IPS DF 19.7 (cell line): ENCODE results near the gene OPA1.

Experiments used
- DNase-seq: peaks from one replicate; pipeline ENCODE4 v3.0.0-alpha.2; 2013; ENCODE audit warnings: low read depth, low spot score

The OPA1 gene

DNA sequence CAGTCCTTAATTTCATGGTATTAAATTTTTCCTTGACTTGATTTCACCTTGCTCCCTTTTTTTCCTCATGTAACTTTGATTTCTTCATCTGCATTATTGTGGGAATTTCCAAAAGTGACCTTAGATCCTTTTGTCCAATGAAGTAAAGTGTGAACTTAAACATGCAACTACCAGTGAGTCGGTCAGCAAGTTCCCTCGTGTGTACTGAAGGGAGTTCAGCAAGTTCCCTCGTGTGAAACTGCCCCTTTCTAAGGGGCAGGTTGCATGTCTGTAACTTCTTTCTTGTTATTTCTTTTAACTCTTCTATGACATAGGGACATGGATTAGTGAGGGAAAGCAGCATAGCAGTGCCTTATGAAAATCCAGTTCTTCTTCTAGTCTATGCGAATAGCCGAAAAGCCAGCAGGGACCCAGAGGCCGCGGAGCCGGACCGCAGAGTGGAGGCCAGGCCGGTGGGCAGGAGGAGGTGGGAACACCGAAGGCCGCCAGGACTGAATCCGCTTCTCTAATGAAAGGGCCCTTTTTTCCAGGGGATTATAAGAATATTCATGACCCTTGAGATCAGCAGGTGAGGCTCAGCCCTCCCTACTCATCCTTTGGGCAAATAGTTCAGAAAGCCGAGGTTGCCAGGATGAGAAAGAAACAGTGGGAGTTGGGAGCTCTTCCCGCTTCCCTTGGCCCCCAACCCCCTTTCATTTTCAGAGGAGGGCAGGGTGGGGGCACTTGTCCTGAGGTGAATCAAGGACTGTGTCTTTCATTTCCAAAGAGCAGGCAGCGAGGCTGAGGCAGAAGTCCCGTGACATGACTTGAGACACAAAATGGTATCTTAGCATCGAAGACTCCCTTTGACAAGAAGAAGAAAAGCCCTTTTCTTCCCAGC is 117.5 kb downstream of the OPA1 start:
- DNase-seq, result no peak

DNA sequence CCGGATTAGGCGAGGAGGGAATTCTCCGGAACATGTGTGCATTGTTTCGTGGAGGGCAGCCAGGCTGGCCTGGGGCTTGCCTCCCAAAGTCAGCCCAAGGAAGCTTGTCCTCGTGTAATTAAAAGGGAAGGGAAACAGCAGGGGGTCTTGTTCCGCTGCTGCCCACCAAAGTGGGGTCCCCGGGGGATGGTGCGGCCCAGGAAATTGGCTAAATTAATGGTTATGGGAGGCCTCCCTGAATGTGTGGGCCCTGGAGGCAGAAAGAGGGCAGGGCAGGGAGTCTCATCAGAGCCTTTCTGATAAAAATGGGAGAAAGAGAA is 118.1 kb downstream of the OPA1 start:
- DNase-seq, result no peak

DNA sequence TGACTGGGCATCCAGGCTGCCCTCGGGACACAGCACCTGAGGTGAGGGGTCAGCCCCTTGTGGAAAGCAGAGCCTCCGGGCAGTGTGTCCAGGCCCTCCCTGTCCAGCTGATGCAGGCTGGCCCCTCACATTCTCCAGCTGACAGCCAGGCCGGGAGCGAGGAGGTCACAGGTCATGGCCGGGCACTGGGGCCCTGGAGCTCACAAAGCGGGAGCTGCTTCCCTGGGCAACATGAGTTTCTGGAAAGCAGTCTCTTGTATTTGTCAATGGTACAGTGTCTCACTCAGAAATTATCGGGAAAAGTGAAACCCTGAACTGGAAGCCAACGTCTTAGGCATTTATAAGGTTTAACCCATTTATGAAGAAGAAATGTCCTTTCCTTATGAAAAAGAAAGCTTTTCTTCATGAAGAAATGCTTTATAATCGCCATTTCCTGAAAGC is 118.5 kb downstream of the OPA1 start:
- no peak for DNase-seq

DNA sequence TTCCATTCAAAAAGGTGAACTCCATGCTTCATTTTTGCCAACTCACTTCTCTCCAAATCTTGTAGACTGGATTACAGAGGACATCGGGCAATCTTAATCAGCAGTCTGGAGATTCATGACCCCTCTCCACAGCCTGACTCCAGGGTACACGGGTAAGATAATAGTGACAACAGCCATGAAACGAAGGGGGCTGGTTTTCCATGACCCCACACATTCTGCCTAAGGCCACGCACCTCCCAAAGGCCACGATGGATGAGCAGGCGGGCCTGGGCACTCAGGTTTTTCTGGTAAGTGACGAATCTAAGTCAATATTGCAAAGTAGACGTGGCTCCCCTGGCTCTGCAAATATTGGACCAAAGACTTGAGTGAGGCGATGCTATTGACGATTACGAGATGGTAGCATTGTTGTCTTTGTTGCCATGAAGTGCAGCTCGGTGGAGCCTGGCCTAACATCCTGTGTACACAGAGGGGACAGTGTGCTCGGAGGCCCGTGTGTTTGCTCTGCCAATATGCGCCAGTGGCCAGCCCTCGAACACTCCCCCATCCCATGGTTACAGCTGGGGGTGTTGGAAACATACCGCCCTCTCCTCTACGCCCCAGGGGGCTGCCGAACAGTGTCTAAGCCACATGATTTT is 119.1 kb downstream of the OPA1 start:
- DNase-seq, result no peak

DNA sequence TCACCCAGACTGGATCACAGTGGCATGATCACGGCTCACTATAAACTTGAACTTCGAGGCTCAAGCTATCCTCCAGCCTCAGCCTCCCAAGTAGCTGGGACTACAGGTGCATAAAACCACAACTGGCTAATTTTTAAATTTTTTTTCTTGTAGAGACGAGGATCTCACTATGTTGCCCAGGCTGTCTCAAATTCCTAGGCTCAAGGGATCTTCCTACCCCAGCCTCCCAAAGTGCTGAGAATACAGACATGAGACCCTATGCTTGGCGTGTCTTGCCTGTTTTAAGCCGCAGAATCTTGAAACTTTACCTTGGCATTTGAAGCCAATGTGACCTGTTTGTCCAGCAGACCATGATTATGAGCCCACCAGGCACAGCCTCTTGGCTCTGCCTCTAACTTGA is 119.9 kb downstream of the OPA1 start:
- no peak for DNase-seq

DNA sequence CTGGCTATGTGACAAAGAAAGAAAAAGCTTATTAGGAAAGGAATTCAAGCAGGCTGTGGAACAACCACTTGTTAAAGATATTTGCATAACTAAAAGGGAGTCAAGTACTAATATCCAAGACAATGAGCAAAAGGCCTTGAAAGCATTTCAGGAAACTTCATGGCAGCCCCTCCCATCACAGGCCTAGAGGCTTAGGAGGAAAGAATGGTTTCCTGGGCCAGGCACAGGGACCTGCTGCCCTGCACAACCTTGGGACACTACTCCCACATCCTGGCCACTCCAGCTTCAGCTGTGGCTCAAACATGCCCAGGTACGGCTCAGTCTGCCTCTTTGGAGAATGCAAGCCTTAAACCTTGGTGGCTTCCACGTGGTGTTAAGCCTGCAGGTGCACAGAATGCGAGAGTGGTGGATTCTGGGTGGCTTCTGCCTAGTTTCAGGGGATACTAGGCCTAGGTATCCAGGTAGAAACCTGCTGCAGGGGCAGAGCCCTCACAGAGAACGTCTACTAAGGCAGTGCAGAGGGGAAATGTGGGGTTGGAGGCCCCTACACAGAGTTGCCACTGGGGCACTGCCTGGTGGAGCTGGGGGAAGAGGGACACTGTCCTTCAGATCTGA is 121.6 kb downstream of the OPA1 start:
- no peak for DNase-seq

DNA sequence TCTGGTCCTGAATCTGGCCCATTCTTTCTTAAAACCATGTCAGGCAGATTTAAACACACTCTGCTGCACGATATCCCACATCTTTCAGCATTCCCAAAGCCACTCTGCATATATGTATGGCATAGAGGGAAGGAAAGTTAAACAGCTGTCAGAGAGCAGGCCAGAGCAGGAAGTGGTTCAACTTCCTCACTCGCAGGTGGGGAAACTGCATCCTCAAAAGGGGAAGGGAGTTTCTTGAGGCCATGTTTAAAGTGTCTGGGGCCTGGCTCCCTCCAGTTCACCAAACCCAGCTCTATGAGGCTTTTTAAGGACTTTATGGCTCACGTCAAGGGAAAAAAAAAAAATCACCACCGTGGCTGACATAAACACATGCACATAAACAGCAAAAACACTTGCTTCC is 123.1 kb downstream of the OPA1 start:
- no peak for DNase-seq

DNA sequence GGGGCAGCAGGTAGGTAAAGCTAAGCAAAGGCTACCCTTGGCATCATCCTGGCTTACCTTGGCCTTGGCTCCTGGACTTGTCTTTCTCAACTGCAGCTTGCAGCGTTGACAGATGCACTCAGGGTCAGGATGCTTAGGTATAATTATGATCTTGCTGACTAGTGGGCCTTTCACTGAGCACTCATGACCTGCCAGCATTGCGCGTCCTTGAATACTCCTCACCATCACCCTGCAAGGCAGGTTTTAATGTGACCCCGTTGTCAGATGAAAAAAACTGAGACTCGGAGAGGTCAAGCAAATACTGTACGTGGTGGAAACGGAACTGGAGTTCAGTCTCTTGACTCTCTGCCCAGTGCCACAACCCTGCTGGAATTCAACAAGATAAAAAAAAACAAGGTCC is 126.7 kb downstream of the OPA1 start:
- no peak for DNase-seq

DNA sequence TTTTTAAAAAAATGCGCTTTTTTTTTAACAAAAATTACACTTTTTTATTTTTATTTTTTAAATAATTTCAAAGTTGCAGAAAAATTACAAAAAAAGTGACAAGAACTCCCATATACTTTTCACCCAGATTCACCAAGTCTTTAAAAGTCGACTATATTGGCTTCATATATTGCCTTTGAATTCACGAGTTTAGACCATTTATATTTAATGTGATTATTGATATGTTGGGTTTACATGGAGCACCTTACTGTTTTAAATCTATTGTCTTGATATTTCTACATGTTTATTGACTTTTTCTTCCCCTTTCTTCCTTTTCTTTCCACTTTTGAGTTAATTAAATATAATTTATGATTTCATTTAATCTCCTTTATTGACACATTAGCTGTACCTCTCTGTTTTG is 127.2 kb downstream of the OPA1 start:
- no peak for DNase-seq

DNA sequence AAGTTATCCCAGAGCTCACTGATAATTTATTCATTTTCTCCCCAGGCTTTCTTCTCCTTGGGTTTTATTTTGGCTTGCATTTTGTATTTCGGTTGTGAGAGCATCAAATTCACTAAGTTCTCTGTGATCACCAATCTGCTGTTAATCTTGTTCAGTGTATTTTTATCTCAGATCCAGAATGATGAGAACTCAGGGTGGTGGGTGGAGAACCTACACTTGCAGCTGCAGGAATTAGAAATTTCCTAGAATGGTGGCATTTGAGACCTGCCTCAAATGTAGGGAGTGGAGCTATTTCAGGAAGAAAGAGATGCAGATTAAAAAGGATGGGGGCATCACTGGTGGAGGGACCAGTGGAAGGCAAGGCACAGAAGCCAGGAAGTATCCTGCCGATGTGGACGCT is 129.6 kb downstream of the OPA1 start:
- DNase-seq, result no peak

DNA sequence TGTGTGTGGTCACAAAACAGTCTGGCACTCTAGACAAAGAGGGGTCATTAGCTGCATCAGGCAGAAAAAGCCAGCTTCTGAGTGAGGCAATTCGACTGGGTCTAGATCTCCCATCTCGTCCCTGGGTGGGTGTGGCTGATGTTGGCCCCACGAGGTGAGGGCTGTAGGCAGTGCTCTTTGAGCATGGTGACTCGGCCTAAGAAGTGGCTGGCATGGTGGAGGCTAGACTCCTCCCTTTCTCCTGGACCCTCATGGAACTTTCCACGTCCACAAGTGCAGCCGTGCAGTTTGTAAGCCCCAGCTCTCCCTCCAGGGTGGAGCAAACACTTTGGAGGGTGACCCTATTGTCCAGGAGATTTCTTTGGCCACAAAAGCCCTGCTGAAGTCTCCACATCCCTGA is 134.1 kb downstream of the OPA1 start:
- no peak for DNase-seq

DNA sequence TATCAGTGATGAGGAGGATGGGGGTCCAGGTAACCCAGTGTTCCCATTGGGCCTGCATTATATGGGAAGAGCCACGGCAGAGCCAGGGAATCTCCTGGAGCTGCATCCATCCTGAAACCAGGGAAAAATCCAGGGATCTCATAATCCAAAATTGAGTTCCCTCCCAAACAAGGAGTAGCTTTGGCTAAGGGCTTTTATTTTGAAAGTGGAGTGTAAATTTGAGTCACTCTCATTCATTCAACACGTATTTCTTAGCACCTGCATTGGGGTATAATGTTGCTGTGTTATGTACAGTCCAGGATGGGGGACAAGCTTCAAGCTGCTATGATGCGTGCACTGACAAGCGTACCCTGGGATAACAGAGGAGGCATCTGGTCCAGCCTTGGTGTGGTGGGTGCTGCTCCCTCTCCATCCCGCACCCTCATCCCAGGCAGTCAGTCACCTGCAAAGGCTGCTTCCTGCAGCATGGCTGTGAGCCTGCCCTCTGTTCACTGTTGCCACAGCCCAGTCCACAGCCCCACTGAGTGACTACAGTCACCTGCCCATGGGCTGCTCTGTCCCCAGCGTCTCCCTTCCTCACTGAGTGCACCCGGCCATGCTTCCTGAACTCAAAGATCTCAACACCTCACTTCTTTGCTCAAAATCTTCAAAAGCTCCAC is 135.6 kb downstream of the OPA1 start:
- DNase-seq, result no peak

DNA sequence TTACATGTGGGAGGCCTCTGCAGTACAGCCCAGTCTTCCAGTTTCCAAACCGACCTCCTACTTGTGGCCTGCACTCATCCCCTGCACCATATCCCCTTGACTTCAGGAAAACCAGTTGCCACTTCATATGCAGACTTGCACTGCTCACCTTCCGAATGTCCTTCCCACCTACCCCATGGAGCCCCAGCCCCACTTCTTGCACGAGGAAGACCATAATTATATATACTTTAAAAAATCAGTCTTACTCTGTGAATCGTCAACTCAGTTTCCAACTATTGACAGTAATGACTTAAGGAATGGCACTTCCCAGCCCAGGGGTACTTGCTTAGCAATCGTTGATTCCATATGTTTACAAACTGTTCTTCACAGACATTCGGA is 136.1 kb downstream of the OPA1 start:
- no peak for DNase-seq

DNA sequence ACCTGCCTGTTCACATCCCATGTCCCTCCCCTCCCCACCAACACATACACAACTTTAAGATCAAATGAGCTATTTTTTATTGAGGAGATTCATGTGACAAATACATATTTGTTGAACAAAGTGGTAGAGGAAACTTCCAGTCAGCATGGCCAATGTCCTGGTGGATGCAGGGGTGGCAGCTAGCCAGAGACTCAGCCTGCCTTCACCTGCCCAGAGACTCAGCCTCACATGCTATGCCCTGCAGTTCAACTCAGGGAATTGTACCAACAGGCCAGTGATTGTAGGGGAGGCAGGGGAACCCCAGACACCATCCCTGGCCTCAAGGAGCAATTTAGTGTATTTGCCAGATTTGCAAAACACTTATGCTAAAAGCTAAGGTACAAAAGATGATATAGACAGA is 136.6 kb downstream of the OPA1 start:
- no peak for DNase-seq

DNA sequence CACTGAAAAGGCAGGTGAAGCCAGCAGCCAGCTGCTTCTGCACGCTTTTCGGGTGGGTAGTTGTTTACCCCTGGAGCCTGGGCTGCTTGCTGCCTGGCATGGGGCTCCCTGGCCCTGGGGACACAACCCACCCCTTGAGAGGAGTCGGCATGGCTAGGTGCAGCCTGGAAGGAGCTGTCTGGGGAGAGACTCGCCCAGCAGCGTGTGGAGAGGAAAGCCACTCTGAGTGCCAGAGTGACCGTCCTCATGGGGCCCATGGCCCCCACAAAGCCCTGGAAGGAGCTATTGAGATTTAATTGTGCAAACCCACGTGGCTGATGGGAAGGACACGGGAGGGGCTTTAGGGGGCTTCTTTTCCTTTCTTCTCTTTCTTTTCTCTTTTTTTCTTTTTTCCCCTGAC is 137.5 kb downstream of the OPA1 start:
- no peak for DNase-seq

DNA sequence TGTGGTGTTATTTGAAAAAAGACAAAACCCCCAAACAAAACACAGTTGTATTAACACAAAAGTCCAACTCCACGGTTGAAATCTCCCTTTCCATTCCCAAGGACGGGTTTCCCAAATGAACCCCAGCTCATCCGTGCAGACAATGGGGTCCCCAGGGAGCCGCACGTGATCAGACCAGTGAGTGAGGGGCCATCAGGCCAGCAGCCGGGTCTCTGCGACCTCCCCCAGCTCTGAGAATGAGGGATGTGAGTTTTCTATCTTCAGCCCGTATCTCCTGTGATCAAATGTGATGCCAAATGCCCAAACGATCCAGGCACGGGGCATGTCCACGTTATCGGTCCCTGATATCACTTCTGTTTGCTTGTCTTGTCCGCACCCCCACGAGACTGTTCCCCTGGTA is 138.0 kb downstream of the OPA1 start:
- DNase-seq, result no peak

DNA sequence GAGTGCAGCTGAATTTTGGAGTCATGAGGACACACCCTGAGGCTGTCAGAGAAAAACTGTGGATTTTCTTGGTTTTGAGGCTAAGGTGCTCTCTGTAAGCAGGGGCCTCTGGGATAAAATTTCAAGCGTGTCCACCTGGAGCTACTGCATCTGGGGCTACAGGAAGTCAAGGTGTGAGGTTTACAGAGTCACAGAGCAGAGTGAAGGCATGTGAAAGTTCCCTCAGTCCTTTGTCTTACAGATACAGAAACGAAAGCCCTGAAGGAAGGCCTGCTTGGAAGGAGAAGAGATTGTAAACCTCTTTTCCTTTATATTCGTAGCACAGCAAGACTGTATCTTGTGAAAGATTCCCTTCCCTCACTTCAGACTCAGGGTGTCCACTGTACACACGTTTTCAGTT is 138.6 kb downstream of the OPA1 start:
- no peak for DNase-seq

DNA sequence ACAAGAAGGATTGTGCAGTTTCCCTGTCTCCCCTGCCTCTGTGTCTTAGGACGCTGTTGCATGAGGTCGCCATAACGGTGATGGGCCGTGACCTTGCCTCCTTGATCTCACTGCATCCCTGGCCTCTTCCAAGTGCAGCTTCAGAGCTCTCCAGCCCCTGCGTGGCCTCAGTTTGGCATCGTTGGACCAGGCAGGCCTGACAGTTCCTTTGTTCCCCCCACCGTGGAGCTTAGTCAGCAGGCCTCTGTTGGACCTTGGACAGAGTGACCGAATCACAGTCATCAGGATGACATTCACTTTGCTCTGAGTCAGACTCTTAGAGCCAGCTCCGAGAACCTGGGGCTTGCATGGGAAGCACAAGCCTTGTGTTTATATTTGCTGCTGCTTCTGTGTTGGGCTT is 139.4 kb downstream of the OPA1 start:
- DNase-seq, result no peak

DNA sequence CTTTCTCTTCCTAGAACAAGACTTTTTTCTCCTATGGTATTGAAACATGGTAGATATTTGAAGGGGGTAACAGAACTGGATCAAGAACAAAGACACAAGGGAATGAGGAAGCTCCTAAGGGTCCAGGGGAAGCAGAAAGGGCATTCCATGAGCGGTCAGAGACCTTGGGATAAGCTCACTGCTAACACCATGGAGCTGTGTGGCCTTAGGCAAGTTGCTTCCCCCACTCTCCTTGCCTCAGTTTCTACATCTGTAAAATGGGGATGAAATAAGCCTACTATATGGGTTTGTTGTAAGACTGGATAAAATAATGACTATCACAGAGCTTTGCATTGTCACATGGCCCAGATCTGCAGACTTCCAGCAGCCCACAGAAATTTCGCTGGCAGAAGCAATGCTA is 139.8 kb downstream of the OPA1 start:
- DNase-seq, result no peak

DNA sequence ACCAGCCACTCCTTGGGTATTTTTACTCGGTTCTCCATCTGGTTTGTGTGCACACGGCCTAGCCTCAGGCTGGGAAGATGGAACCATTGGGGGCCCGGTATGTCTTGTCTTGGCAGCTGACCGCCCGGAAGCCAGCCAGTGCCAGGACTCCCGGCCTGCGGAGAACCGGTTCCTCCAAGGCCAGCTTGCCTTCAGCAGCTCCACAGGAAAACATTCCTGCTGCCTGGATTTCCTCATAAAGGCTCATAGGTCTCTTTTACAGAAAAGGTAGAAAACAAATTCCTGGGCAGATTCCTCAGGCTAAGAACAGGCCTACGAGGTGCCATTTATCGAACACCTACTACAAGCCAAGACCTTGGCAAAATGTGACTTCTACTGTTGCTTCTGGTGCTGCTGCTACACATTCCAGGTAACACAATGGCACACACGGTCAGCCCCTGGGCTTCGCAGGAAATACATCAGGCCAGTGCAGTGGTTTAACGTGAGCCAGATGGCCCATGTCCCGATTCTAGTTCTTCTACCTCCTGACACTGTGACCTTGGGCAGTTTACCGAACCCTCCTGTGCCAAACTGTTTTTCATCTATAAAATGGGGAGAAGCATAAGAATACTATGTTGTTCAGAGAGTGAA is 141.8 kb downstream of the OPA1 start:
- DNase-seq, result no peak

DNA sequence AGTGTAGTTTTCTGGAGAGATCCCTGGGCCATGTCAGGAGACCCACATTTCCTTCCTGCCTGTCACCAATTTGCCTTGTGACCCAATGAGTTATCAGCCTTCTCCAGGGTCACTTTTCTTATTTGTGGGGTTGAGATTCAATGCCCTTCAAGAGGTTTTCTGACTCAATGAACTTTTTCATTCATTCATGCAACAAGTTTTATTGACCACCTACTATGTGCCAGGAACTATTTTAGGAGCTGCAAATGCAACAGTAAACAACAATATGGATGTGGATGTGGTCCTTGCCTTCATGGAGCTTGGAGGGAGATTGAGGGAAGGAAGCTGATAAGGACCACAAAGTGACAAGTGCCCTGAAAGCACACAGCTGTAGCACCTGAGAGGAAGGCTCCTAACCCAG is 142.8 kb downstream of the OPA1 start:
- no peak for DNase-seq

DNA sequence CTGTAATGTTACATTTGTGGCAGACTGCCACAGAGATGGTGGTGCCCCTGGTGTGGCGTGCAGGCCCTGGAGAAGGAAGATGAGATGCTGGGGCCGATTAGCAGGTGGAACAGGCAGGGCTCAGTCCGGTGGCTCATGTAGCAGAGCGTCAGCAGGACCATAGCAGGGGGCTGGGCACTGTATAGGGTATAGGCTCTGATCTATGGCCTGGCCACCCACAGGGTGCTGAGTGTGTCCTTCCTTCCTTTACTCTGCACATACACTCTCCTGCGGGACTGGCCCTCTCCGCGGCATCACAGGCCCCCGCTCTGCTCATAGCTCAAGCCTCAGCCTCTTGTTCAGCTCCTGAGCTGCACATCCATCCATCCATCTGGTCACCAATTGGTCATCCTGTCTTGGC is 143.6 kb downstream of the OPA1 start:
- no peak for DNase-seq
